ENCODE measurements around the gene ORM1.
"Not testable (repeated sequence)": the region's sequence is repeated elsewhere in the genome, so short reads cannot be mapped to it uniquely, and the experiment has no call there.

Gene ORM1

DNA sequence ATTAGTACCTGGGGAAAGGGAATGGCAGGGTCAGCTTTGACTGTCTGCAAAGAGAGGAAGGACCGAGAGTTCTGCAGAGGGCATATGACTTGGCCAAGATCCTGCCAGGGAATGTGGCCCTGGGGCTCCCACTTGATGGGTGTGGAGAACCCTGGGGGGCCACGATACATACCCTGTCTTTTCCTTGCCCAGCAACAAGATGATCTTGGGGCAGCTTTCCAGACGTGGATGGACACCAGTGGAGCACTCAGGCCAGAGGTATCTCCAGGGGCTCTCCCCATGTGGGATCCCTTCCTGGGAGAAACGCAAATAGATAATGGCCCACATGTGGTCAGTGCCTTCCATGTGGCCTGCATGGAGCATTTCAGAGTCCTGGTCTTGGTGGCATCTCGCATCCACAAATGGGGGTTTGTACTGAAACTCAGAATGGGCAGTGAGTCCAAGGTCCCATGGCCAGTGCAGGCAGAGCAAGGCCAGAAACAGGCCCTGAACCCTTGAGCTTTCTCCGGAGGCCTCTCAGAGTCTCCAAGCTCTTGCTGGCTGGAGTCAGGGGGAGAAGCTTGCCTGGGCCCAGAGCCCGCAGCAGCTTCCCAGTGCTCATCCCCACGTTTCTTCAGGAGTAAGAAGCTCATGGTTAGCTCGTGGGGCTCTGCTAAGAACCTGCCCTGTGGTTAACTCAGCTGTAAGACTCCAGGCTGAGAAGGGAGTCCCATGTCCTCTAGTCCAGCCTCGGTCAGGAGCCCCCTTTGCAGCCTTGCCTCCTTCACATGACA lies 18.3 kb upstream of the ORM1 start:
- DNase-seq (ENCODE audit: low read depth, low spot score), result no peak

GRCh38 chr9:114307899-114308267 lies 15.0 kb upstream of the ORM1 start:
- DNase-seq (ENCODE audit: low read depth, low spot score), result no peak

DNA sequence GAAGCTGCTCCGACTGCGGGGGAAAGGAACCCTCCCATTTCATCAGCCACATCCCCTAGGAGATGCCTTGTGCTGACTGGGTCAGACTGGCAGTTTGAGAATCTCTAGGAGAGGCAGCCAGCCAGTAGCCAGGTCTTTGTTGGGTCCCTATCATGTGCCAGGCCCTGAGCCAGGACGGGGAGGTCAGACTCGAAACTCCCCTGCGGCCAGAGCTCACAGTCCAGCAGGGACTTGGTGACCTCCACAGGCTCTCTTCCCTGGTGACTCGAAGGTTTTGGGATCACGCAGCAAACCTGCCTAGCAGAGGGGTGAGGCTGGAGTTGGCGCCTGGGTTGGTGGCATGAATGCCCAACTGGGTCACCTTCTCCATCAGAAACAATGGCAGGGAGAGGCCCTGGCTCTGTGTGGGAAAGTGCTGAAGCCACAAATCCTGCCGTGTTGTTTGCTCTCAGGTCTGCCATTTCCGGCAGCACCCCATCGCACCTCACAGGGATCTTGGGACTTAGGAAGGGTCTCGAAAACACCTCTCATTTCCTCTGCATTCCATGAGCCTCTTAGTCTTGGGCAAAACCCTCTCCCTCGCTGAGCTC lies 14.4 kb upstream of the ORM1 start:
- DNase-seq (ENCODE audit: low read depth, low spot score), result no peak

DNA sequence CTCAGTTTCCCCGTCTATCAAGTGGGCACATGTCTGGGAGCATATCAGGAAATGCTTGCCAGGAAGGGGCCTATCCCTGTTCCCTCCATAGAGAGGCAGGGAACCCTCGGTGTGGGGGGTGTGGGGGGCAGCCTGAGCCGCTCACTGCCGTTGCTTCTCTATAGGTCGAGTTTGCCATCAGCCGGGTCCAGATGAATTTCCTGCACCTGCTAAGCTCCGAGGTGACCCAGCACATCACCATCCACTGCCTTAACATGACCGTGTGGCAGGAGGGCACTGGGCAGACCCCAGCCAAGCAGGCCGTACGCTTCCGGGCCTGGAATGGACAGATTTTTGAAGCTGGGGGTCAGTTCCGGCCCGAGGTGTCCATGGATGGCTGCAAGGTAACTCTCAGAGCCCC lies 13.8 kb upstream of the ORM1 start:
- DNase-seq (ENCODE audit: low read depth, low spot score), result no peak

GRCh38 chr9:114310471-114311450 lies 12.1 kb upstream of the ORM1 start:
- DNase-seq (ENCODE audit: low read depth, low spot score), result no peak

- DNase-seq (ENCODE audit: low read depth, low spot score), result no peak
Measured at GRCh38 chr9:114311571-114312512, 11.1 kb upstream of the ORM1 start.

GRCh38 chr9:114312513-114312875 lies 10.4 kb upstream of the ORM1 start:
- DNase-seq (ENCODE audit: low read depth, low spot score), result no peak

DNA sequence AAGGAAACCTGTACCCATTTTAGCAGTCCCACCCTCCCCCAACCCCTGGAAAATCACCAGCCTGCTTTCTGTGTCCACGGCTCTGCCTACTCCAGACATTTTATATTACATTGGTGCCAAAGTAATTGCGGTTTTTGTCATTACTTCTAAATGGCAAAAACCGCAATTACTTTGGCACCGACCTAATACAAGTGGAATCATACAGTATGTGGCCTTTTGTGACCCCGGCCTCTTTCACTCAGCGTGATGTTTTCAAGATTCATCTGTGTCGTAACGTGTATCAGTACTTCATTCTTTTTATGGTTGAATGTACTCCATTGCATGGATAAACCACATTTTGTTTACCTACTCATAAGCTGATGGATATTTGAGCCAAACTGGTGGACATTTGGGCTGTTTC lies 9.7 kb upstream of the ORM1 start:
- no peak for DNase-seq (ENCODE audit: low read depth, low spot score)

GRCh38 chr9:114314256-114314867 lies 8.5 kb upstream of the ORM1 start:
- no peak for DNase-seq (ENCODE audit: low read depth, low spot score)

- no peak for DNase-seq (ENCODE audit: low read depth, low spot score)
Measured at GRCh38 chr9:114314881-114315722, 7.8 kb upstream of the ORM1 start.

DNA sequence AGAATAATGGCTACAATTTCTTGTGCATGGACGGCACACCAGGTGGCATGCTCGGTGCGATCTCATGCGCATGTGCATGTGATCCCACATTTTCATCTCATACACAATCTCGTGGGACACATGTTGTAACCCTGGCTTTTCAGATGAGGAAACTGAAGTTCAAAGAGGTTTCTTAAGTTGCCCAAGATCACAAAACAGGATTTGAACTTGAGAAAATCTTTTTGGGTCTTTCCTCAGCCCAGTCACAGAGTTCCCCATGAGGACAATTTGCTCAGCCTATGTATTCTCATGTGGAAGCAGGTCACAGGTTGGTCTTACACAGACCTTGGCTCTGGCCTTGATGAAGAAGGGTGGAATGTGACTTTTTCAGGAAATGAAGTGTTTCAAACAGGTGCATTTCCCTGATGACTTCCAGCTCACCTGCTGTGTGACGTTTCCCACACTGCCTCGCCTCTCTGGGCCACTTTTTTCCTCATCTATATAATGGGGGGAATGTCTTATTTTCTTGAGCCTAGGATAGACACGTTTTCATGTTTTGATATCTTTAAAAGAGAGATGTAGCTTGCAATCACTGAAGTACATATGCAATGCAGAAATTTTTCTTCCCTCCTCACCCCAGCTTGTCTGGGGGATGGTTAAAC lies 7.1 kb upstream of the ORM1 start:
- DNase-seq (ENCODE audit: low read depth, low spot score), result no peak

DNA sequence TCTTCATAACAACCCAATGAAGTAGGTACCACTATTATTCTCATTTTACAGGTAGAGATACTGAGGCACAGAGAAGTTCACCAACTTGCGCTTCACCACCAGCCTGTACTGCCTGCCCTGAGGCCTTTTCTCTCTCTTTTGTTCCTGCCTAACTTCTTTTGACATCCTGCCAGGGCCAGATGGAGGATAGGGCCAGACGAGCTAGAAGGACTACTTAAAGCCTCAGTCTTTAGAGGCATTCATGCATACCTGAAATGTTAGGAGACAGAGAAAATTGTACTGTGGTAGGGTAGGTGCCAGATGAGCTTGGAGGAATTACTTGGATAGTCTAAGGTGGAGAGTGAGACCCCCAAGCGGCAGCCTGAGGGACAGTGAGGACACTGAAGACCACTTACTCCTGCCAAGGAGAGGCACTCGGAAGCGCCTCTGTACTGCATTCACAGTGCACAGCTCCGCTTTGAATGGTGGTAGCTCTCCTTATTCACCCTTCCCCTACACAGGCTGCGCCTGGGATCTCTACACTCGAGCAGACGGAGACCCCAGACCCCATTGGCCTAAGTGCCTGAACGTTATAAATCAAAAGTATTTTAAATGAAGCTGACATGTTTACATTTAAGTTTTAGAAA lies 6.2 kb upstream of the ORM1 start:
- DNase-seq (ENCODE audit: low read depth, low spot score), result no peak

DNA sequence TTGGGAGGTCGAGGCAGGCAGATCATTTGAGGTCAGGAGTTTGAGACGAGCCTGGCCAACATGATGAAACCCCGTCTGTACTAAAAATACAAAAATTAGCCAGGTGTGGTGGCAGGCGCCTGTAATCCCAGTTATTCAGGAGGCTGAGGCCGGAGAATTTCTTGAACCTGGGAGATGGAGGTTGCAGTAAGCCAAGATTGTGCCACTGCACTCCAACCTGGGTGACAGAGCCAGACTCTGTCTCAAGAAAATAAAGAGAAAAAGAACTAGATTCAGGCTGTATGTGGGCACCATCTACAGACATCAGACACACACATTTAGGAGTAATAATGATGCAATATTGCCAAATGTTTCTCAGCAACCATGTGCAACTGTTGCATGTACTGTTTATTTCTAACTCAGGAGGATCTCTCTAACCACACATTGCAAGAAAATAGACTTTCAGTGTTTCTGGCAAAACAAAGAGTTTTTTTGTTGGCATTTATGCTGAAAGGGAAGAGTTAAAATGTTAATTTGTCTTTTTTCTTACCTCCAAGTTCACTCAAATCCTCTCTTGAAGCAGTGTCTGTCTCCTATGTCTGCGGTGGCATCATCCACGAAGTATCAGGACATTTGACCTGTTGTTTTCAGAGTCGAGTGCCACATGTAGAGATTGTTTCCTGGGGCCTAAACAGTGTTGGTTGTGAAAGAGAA lies 5.1 kb upstream of the ORM1 start:
- no peak for DNase-seq (ENCODE audit: low read depth, low spot score)

DNA sequence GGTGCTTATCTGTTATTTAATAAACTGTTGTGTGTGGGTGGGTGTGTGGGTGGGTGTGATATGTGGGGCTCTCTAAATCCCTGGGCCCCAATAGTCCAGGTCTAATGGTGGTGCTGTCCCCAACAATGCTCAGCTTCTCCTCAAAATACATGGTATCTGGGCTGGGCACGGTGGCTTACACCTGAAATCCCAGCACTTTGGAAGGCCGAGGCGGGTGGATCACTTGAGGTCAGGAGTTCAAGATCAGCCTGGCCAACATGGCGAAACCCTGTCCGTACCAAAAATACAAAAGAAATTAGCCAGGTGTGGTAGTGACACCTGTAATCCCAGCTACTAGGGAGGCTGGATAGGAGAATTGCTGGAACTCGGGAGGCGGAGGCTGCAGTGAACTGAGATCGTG lies 4.5 kb upstream of the ORM1 start:
- DNase-seq (ENCODE audit: low read depth, low spot score), result no peak

GRCh38 chr9:114319147-114319546 lies 3.8 kb upstream of the ORM1 start:
- DNase-seq (ENCODE audit: low read depth, low spot score), result no peak

- not testable (repeated sequence) for DNase-seq (ENCODE audit: low read depth, low spot score)
Measured at GRCh38 chr9:114320710-114321109, 2.2 kb upstream of the ORM1 start.

GRCh38 chr9:114321759-114322158 lies 1.1 kb upstream of the ORM1 start:
- no peak for DNase-seq (ENCODE audit: low read depth, low spot score)

DNA sequence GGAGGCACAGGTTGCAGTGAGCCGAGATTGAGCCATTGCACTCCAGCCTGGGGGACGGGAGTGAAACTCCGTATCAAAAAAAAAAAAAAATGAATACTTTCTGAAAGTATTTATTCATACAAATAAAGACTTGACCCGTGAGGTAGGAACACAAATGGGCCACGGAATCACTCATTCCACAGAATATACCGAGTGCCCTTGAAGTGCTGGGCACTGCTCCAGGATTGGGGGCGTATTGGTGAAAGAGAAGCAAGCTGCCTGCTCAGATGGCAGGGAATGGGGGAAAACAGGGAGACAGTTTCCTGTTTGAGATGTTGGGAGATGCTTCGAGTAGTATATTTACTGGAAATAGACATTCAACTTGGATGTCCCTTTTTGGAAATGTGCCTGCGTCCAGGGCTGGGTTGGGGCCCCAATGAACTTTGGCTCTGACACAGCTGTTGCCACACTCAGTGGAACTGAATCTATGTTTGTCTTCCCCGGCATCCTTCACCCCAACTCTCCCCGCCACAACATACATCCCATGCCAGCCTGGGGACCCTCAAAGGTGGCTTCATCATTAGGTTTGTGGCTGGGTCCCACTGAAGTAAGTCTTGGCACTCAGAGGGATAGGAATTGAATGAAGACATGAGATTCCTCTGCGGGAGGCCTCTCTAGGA lies 609 bp upstream of the ORM1 start:
- not testable (repeated sequence) for DNase-seq (ENCODE audit: low read depth, low spot score)
